H1 (cell line): Measurements from ENCODE around the gene VWA3B. TPM values are rescaled to one million over a fixed set of nuclear protein-coding genes. Genes with fewer than 3 reads are reported as not detected.

ENCODE experiments used
- CTCF ChIA-PET: fragments of 300-600 bp; sonication (Branson Sonifier 250); formaldehyde crosslinking; loops from one replicate; lab custom pipeline; 2021; ENCODE audit not compliant: partially characterized antibody; lab: Charles Lee
- POLR2A ChIA-PET: fragments of 300-600 bp; sonication (Branson Sonifier 250); formaldehyde crosslinking; loops from one replicate; lab custom pipeline; 2021; ENCODE audit warnings: inconsistent platforms; ENCODE audit not compliant: partially characterized antibody; lab: Charles Lee
- DNase-seq, 2 experiments: peaks; one replicate each; pipeline versions ENCODE4 v3.0.0 to v3.0.0-alpha.2; 2010 to 2022; ENCODE audit warnings: low spot score in 2 of 2, low read depth in 1 of 2, mixed read lengths in 1 of 2
- FAIRE-seq: peaks from 2 replicates; lab custom pipeline; 2011; peaks lifted over from hg19 to GRCh38; lab: Jason Lieb, UNC
- H2AFZ ChIP-seq: 2 replicates; pipeline ENCODE4 v1.8.1; 2012; ENCODE audit warnings: low read length, inconsistent platforms
- H2AK5ac ChIP-seq: 2 replicates; pipeline ENCODE4 v1.6.1; 2013; ENCODE audit warnings: low read depth, low read length
- H2BK120ac ChIP-seq: replicated peaks from 2 replicates; pipeline ENCODE3; 2013; ENCODE audit warnings: low read depth, low read length, inconsistent platforms
- H2BK12ac ChIP-seq: 2 replicates; pipeline ENCODE4 v1.6.1; 2013; ENCODE audit warnings: low read depth, low read length
- H2BK15ac ChIP-seq: 2 replicates; pipeline ENCODE4 v1.6.1; 2013; ENCODE audit warnings: low read length
- H2BK20ac ChIP-seq: 2 replicates; pipeline ENCODE4 v1.6.1; 2013; ENCODE audit warnings: low read length
- H2BK5ac ChIP-seq: 2 replicates; pipeline ENCODE4 v1.6.1; 2013; ENCODE audit warnings: low read depth, low read length
- H3K14ac ChIP-seq: 2 replicates; pipeline ENCODE4 v1.6.1; 2013; ENCODE audit warnings: inconsistent platforms; ENCODE audit not compliant: insufficient read length
- H3K18ac ChIP-seq: 2 replicates; pipeline ENCODE4 v1.6.1; 2013; ENCODE audit warnings: low read length; ENCODE audit errors: extremely low read depth
- H3K23ac ChIP-seq: 2 replicates; pipeline ENCODE4 v1.6.1; 2013; ENCODE audit warnings: inconsistent platforms; ENCODE audit not compliant: insufficient read length
- H3K23me2 ChIP-seq: 2 replicates; pipeline ENCODE4 v1.6.1; 2013; ENCODE audit warnings: low read depth, low read length
- H3K27ac ChIP-seq: 2 replicates; pipeline ENCODE4 v1.6.1; 2011; ENCODE audit warnings: low read depth, low read length, inconsistent platforms
- H3K27me3 ChIP-seq, 4 experiments: replicated peaks in 1 of 4; 1 replicate in 1 of 4; 2 replicates in 3 of 4; pipeline versions ENCODE4 v1.6.1 to v1.8.1; 2011 to 2013; ENCODE audit warnings: low read length in 3 of 4, mild to moderate bottlenecking in 3 of 4, inconsistent platforms in 2 of 4, mixed read lengths in 2 of 4, moderate library complexity in 1 of 4; ENCODE audit not compliant: control insufficient read depth in 3 of 4, insufficient read depth in 3 of 4; ENCODE audit errors: extremely low read depth in 1 of 4
- H3K36me3 ChIP-seq, 4 experiments: 2 replicates each; pipeline versions ENCODE4 v1.6.1 to v1.8.1; 2011 to 2013; ENCODE audit warnings: mild to moderate bottlenecking in 4 of 4, low read length in 3 of 4, moderate library complexity in 2 of 4, control low read depth in 1 of 4, inconsistent platforms in 1 of 4; ENCODE audit not compliant: insufficient read depth in 4 of 4, control insufficient read depth in 2 of 4
- H3K4ac ChIP-seq: replicated peaks from 2 replicates; pipeline ENCODE3; 2013; ENCODE audit warnings: low read length, low read depth, mixed read lengths, inconsistent platforms; ENCODE audit not compliant: insufficient read length
- H3K4me1 ChIP-seq, 4 experiments: replicated peaks in 1 of 4; 1 replicate in 1 of 4; 2 replicates in 3 of 4; pipeline versions ENCODE4 v1.6.1 to v1.8.1; 2011 to 2013; ENCODE audit warnings: low read length in 3 of 4, inconsistent platforms in 2 of 4, mixed read lengths in 1 of 4; ENCODE audit not compliant: insufficient read depth in 4 of 4, control insufficient read depth in 3 of 4
- H3K4me2 ChIP-seq, 2 experiments: 2 replicates each; pipeline versions ENCODE4 v1.6.1 to v1.8.1; 2011 to 2013; ENCODE audit warnings: low read depth in 2 of 2, low read length in 2 of 2, control low read depth in 1 of 2, inconsistent platforms in 1 of 2, mild to moderate bottlenecking in 1 of 2; ENCODE audit not compliant: insufficient read depth in 1 of 2
- H3K4me3 ChIP-seq, 4 experiments: fragments of 200-600, 300-600 bp in 1 of 4; sonication (generic), shearing (Covaris generic), sonication (Bioruptor Twin) in 1 of 4; 2 replicates each; pipeline versions ENCODE4 v1.5.1 to v1.8.1; 2011 to 2016; ENCODE audit warnings: low read length in 4 of 4, low read depth in 3 of 4, control low read depth in 2 of 4, inconsistent platforms in 2 of 4, mild to moderate bottlenecking in 2 of 4, mixed read lengths in 1 of 4, moderate library complexity in 1 of 4; ENCODE audit not compliant: insufficient read depth in 2 of 4; ENCODE audit errors: extremely low read depth in 1 of 4
- H3K56ac ChIP-seq: replicated peaks from 2 replicates; pipeline ENCODE3; 2013; ENCODE audit warnings: low read depth, mild to moderate bottlenecking, mixed read lengths, low read length, inconsistent platforms; ENCODE audit not compliant: insufficient read length
- H3K79me1 ChIP-seq: 2 replicates; pipeline ENCODE4 v1.6.1; 2013; ENCODE audit warnings: low read depth, low read length, control low read depth
- H3K79me2 ChIP-seq, 2 experiments: 2 replicates each; pipeline versions ENCODE4 v1.6.1 to v1.8.1; 2012 to 2013; ENCODE audit warnings: low read length in 2 of 2, mild to moderate bottlenecking in 2 of 2, inconsistent platforms in 1 of 2; ENCODE audit not compliant: insufficient read depth in 2 of 2, control insufficient read depth in 1 of 2
- H3K9ac ChIP-seq, 4 experiments: replicated peaks in 1 of 4; 1 replicate in 1 of 4; 2 replicates in 3 of 4; pipeline versions ENCODE4 v1.6.1 to v1.8.1; 2011 to 2013; ENCODE audit warnings: low read depth in 3 of 4, low read length in 3 of 4, control low read depth in 2 of 4, mild to moderate bottlenecking in 2 of 4, moderate library complexity in 2 of 4, inconsistent platforms in 1 of 4; ENCODE audit errors: extremely low read depth in 1 of 4
- H3K9me3 ChIP-seq, 2 experiments: 2 replicates each; pipeline versions ENCODE4 v1.6.1 to v1.8.1; 2012 to 2013; ENCODE audit warnings: mild to moderate bottlenecking in 2 of 2, moderate library complexity in 2 of 2, control low read depth in 1 of 2, inconsistent platforms in 1 of 2, low read depth in 1 of 2, low read length in 1 of 2, mixed read lengths in 1 of 2; ENCODE audit not compliant: insufficient read depth in 2 of 2
- H4K20me1 ChIP-seq, 2 experiments: replicated peaks in 1 of 2; 2 replicates each; pipeline versions ENCODE3 to v1.8.1; 2011 to 2013; ENCODE audit warnings: inconsistent platforms in 2 of 2, low read length in 2 of 2, mild to moderate bottlenecking in 1 of 2; ENCODE audit not compliant: insufficient read depth in 2 of 2, control insufficient read depth in 1 of 2
- H4K5ac ChIP-seq: 2 replicates; pipeline ENCODE4 v1.6.1; 2013; ENCODE audit warnings: low read length, low read depth, mixed read lengths, inconsistent platforms; ENCODE audit not compliant: insufficient read length
- H4K8ac ChIP-seq: 2 replicates; pipeline ENCODE4 v1.8.0; 2013; ENCODE audit warnings: mild to moderate bottlenecking, moderate library complexity, low read length, inconsistent platforms; ENCODE audit not compliant: insufficient read depth; ENCODE audit errors: extremely low read depth
- H4K91ac ChIP-seq: replicated peaks from 2 replicates; pipeline ENCODE3; 2013; ENCODE audit warnings: low read length, mixed read lengths, inconsistent platforms; ENCODE audit not compliant: insufficient read length
- ASH2L ChIP-seq: fragments of 200-600, 300-600 bp; sonication (generic); IDR thresholded peaks from one replicate; pipeline ENCODE4 v1.7.1; 2017; ENCODE audit warnings: low read length
- ATF3 ChIP-seq: IDR thresholded peaks from 2 replicates; pipeline ENCODE4 v1.6.1; 2011; ENCODE audit warnings: low read depth, mild to moderate bottlenecking, low read length; ENCODE audit not compliant: insufficient read depth
- CBX8 ChIP-seq: fragments of 300-800, 300-1000 bp; sonication (generic); IDR thresholded peaks from 2 replicates; pipeline ENCODE4 v1.7.1; 2016; ENCODE audit warnings: low read depth, low read length, borderline replicate concordance
- EP300 ChIP-seq, 2 experiments: IDR thresholded peaks; 1 replicate in 1 of 2; 2 replicates in 1 of 2; pipeline ENCODE4 v1.6.1; 2011 to 2012; ENCODE audit warnings: low read depth in 2 of 2, low read length in 2 of 2, mild to moderate bottlenecking in 2 of 2, borderline replicate concordance in 1 of 2, inconsistent platforms in 1 of 2, moderate library complexity in 1 of 2
- HDAC2 ChIP-seq, 2 experiments: fragments of 300-600 bp in 1 of 2; sonication (generic) in 1 of 2; IDR thresholded peaks; 2 replicates each; pipeline ENCODE4 v1.6.1; 2011 to 2012; ENCODE audit warnings: low read depth in 2 of 2, low read length in 2 of 2, mild to moderate bottlenecking in 2 of 2, moderate library complexity in 2 of 2, borderline replicate concordance in 1 of 2, inconsistent platforms in 1 of 2
- HDAC6 ChIP-seq: IDR thresholded peaks from one replicate; pipeline ENCODE4 v1.7.1; 2012; ENCODE audit warnings: low read depth, mild to moderate bottlenecking, inconsistent platforms, low read length, moderate library complexity
- POLR2A ChIP-seq, 2 experiments: IDR thresholded peaks; 1 replicate in 1 of 2; 2 replicates in 1 of 2; pipeline ENCODE4 v1.6.1; 2011; ENCODE audit warnings: low read depth in 2 of 2, low read length in 2 of 2, mild to moderate bottlenecking in 2 of 2; ENCODE audit errors: control extremely low read depth in 1 of 2
- TEAD4 ChIP-seq: IDR thresholded peaks from 2 replicates; pipeline ENCODE4 v1.6.1; 2012; ENCODE audit warnings: low read depth, low read length, inconsistent platforms, mixed read lengths
- WGBS, 2 experiments: shearing (Covaris generic) in 1 of 2; methylation state at CpG; one replicate each; pipeline versions ENCODE4 v1.1.6 to v1.1.7; 2013 to 2015; ENCODE audit warnings: low lambda C conversion rate in 2 of 2, mixed read lengths in 2 of 2, inconsistent platforms in 1 of 2, low coverage in 1 of 2, missing lambda C conversion rate in 1 of 2; ENCODE audit not compliant: insufficient replicate concordance in 2 of 2, insufficient coverage in 1 of 2, insufficient read length in 1 of 2; ENCODE audit errors: extremely low coverage in 1 of 2, missing lambda C conversion rate in 1 of 2; 5-methylcytosine and 5-hydroxymethylcytosine counted together
- polyA plus RNA-seq, 7 experiments: library from polyadenylated mRNA; depleted of rRNA in 3 of 7; stranded (reverse) in 5 of 7; unstranded in 2 of 7; fragments of >200 nt in 5 of 7; fragments of 200-250 nt in 2 of 7; gene quantifications; 1 replicate in 5 of 7; 2 replicates in 1 of 7; 4 replicates in 1 of 7; pipeline versions ENCODE4 v1.2.1 to v1.2.3, GENCODE V29; 2011 to 2013; ENCODE audit warnings: missing spikeins in 2 of 7, mixed read lengths in 2 of 7
- total RNA-seq: library from RNA; stranded (reverse); fragmentation: NEBNext Ultra II Directional; extraction: Animal tissue kit (Norgen Biotek cat#: 25700); gene quantifications from 2 replicates; pipeline ENCODE4 v1.2.1, GENCODE V29; 2021

VWA3B gene
- total and polyA plus RNA-seq, 2 of the 8 experiments (the other 6 are each of a cell fraction or from before 2014, with no cell fraction given), result not detected

GRCh38 chr2:98142106-98142791 lies 55.3 kb downstream of the VWA3B start:
- Histone ChIP-seq H3K79me2 (no peaks in the 10 kb centered on the region), H2AK5ac (no peak overlapping the region), H3K79me1 (no peaks in the 10 kb centered on the region), H3K23ac (no peak overlapping the region), H2AFZ (0 out of 2 replicates have a peak overlapping the region, but pooled peaks have one; percentile 58), H3K4ac (no peak overlapping the region), H3K36me3 (no peaks in the 10 kb centered on the region), H3K4me3 (no peak overlapping the region), H3K23me2 (0 out of 2 replicates have a peak, but pooled peaks cover 1% of the 10 kb centered on the region), H3K9me3 (peaks cover 0 to 4% of the 10 kb centered on the region in 2 experiments; a peak in 1 of 4 replicates), H2BK120ac (no peak overlapping the region), H2BK12ac (no peak overlapping the region), H2BK20ac (no peak overlapping the region), H4K5ac (no peak overlapping the region), H3K56ac (no peak overlapping the region), H4K91ac (no peak overlapping the region), H3K4me1 (no peaks in the 10 kb centered on the region), H3K14ac (no peak overlapping the region), H4K8ac (no peak overlapping the region), H2BK5ac (no peak overlapping the region), H3K4me2 (no peak overlapping the region), H3K9ac (no peak overlapping the region), H2BK15ac (no peak overlapping the region), H3K18ac (no peak overlapping the region), H3K27ac (no peak overlapping the region), H4K20me1 (no peaks in the 10 kb centered on the region), H3K27me3 (no peaks in the 10 kb centered on the region)
- DNase-seq, result no peak
- WGBS, 2 experiments, result 80% methylated on average over 6 of the region's 6 CpGs; no CpG with 5 or more reads in 1 of the 2 experiments
- TF ChIP-seq ATF3 (no peak), HDAC2 (IDR thresholded peaks at IDR 0.05; ENCODE audit: borderline replicate concordance in 1 of 2, low read depth in 2 of 2, low read length in 2 of 2) (no peak), HDAC6 (no peak), CBX8 (no peak), TEAD4 (no peak), EP300 (IDR thresholded peaks at IDR 0.05; ENCODE audit: borderline replicate concordance in 1 of 2, low read depth in 2 of 2, low read length in 2 of 2) (no peak), ASH2L (no peak), POLR2A (IDR thresholded peaks at IDR 0.05; ENCODE audit: control extremely low read depth in 1 of 2, low read depth in 2 of 2, low read length in 2 of 2) (no peak)
- POLR2A ChIA-PET, result no interaction called here
- no peak for FAIRE-seq
- CTCF ChIA-PET, result interaction anchor here (1.2 to 1.3 kb wide), 2 partner anchors 15 to 128 kb away, joined by 3 to 4 read pairs; no protein-coding TSS in a partner anchor
